A673 (cell line): ENCODE measurements around the gene MVB12A. TPM values are rescaled to one million over a fixed set of nuclear protein-coding genes. Genes with fewer than 3 reads are reported as not detected.

ENCODE experiments used
- BruUV-seq: library from RNA; stranded (reverse); fragments of 400-500 nt; replicated peaks from 2 replicates; lab custom pipeline; 2021; lab: Mats Ljungman, UMichigan
- CTCF ChIA-PET: fragments of 300-600 bp; sonication (Branson Sonifier 250); formaldehyde crosslinking; loops from one replicate; lab custom pipeline; 2022; ENCODE audit warnings: antibody characterized with exemption; lab: Charles Lee
- POLR2A ChIA-PET: fragments of 300-600 bp; sonication (Branson Sonifier 250); formaldehyde crosslinking; loops from one replicate; lab custom pipeline; 2022; ENCODE audit warnings: antibody characterized with exemption; ENCODE audit not compliant: low non-redundant PET; lab: Charles Lee
- DNase-seq: peaks from one replicate; pipeline ENCODE4 v3.0.0-alpha.2; 2015; ENCODE audit warnings: low spot score
- H3K27ac ChIP-seq: fragments of 200-600 bp; sonication (generic); 2 replicates; pipeline ENCODE4 v1.5.1; 2016; ENCODE audit warnings: mixed run types, low read depth, mild to moderate bottlenecking, mixed read lengths, antibody characterized with exemption, low read length; ENCODE audit not compliant: poor library complexity, severe bottlenecking
- H3K27me3 ChIP-seq: fragments of 200-600 bp; sonication (generic); replicated peaks from 2 replicates; pipeline ENCODE4 v1.6.1; 2017; ENCODE audit warnings: mixed run types, low read depth, mild to moderate bottlenecking, mixed read lengths, antibody characterized with exemption, low read length; ENCODE audit not compliant: insufficient read depth, poor library complexity
- H3K36me3 ChIP-seq: fragments of 200-600 bp; sonication (generic); 2 replicates; pipeline ENCODE4 v1.6.1; 2016; ENCODE audit warnings: mixed run types, mild to moderate bottlenecking, mixed read lengths, antibody characterized with exemption, low read length; ENCODE audit not compliant: insufficient read depth, poor library complexity, severe bottlenecking
- H3K4me1 ChIP-seq: fragments of 200-600 bp; sonication (generic); 2 replicates; pipeline ENCODE4 v1.6.1; 2017; ENCODE audit warnings: mixed run types, mild to moderate bottlenecking, mixed read lengths, antibody characterized with exemption, low read length; ENCODE audit not compliant: insufficient read depth, poor library complexity, severe bottlenecking
- H3K4me3 ChIP-seq: fragments of 200-600 bp; sonication (generic); 2 replicates; pipeline ENCODE4 v1.5.1; 2016; ENCODE audit warnings: low read depth, mixed run types, mild to moderate bottlenecking, mixed read lengths, low read length; ENCODE audit not compliant: poor library complexity, severe bottlenecking
- H3K9me3 ChIP-seq: fragments of 200-600 bp; sonication (generic); 2 replicates; pipeline ENCODE4 v1.6.1; 2016; ENCODE audit warnings: mixed run types, low read depth, mild to moderate bottlenecking, mixed read lengths, antibody characterized with exemption, low read length; ENCODE audit not compliant: poor library complexity, severe bottlenecking
- CTCF ChIP-seq: fragments of 300-800, 200-600 bp; sonication (generic); conservative IDR thresholded peaks from 2 replicates; pipeline ENCODE4 v1.5.1; 2017; ENCODE audit warnings: low read depth, mild to moderate bottlenecking, antibody characterized with exemption, low read length, moderate library complexity, mixed read lengths
- EZH2 ChIP-seq: fragments of 200-600 bp; sonication (generic); IDR thresholded peaks from 2 replicates; pipeline ENCODE4 v1.6.1; 2017; ENCODE audit warnings: borderline replicate concordance, low read depth, mild to moderate bottlenecking, mixed read lengths, antibody characterized with exemption, low read length; ENCODE audit not compliant: poor library complexity, severe bottlenecking
- intact Hi-C: fragments of 100-400 bp; cut with micrococcal nuclease; formaldehyde crosslinking; loops from one replicate; pipeline ENCODE4 v1.10.0; 2022; ENCODE audit not compliant: unreplicated experiment
- total RNA-seq: library from RNA; stranded (reverse); gene quantifications from 2 replicates; pipeline ENCODE4 v1.2.3, GENCODE V29; 2021

Gene MVB12A
- total RNA-seq, 1 experiment from 2014 or later, result 39.5 TPM

- BruUV-seq, result no TSS peak
- intact Hi-C loops, result loop anchor here (5.0 kb wide), 1 partner anchor 416 kb away; the partner anchor contains the start of gene RPL18A
- H3K27me3 ChIP-seq, result peaks cover 1% of the 10 kb centered on the region
- no peaks in the 10 kb centered on the region for H3K4me1 ChIP-seq
- no peak overlapping the region for H3K27ac ChIP-seq
- H3K9me3 ChIP-seq, result no peaks in the 10 kb centered on the region
- POLR2A ChIA-PET, result interaction anchor here (0.7 kb wide), 1 partner anchor 93 kb away, joined by 6 read pairs; no protein-coding TSS in a partner anchor
- H3K36me3 ChIP-seq, result no peaks in the 10 kb centered on the region
- peak; percentile 51 for DNase-seq
- TF ChIP-seq EZH2, result no peak
- peak; percentile 61 for TF ChIP-seq CTCF
- H3K4me3 ChIP-seq, result no peak overlapping the region
- CTCF ChIA-PET, result interaction anchor here (0.5 to 1.0 kb wide), 9 partner anchors 17 to 436 kb away, joined by 3 to 7 read pairs (median 5); partner anchors contain the start of gene RPL18A
Observed at GRCh38 chr19:17441241-17442021, 21.6 kb downstream of the MVB12A start.

- ChIA-PET CTCF (interaction anchor here (0.6 kb wide), 1 partner anchor 331 kb away, joined by 9 read pairs; no protein-coding TSS in a partner anchor), POLR2A (no interaction called here)
- Histone ChIP-seq H3K4me3 (no peak overlapping the region), H3K36me3 (no peaks in the 10 kb centered on the region), H3K27ac (no peak overlapping the region), H3K4me1 (peaks cover 5% of the 10 kb centered on the region), H3K27me3 (peaks cover 18% of the 10 kb centered on the region), H3K9me3 (no peaks in the 10 kb centered on the region)
- no peak for DNase-seq
- intact Hi-C loops, result no loop called here
- TF ChIP-seq CTCF, result no peak
- no peak for TF ChIP-seq EZH2
- BruUV-seq, result no TSS peak
Observed at GRCh38 chr19:17445526-17446165, 25.8 kb downstream of the MVB12A start.

GRCh38 chr19:17447704-17448130 is 27.9 kb downstream of the MVB12A start:
- POLR2A ChIA-PET, result no interaction called here
- intact Hi-C loops, result no loop called here
- BruUV-seq, result no TSS peak

More at GRCh38 chr19:17447704-17448130, 27.9 kb downstream of the MVB12A start:
- peaks cover 5% of the 10 kb centered on the region for H3K4me1 ChIP-seq
- no peak for DNase-seq
- CTCF ChIA-PET, result interaction anchor here (1.0 kb wide), 1 partner anchor 1005 kb away, joined by 3 read pairs; no protein-coding TSS in a partner anchor
- H3K27ac ChIP-seq, result no peak overlapping the region
- no peaks in the 10 kb centered on the region for H3K9me3 ChIP-seq
- H3K4me3 ChIP-seq, result peak overlapping the region; percentile 50
- TF ChIP-seq EZH2, result no peak
- TF ChIP-seq CTCF, result no peak
- peaks cover 18% of the 10 kb centered on the region for H3K27me3 ChIP-seq
- H3K36me3 ChIP-seq, result no peaks in the 10 kb centered on the region
